Nephron (organoid): ENCODE data around the gene TNS3.

Experiments
- H3K27ac Mint-ChIP-seq, 3 experiments: 2 replicates each; pipeline ENCODE4 v1.8.0; 2020; ENCODE audit warnings: mixed read lengths in 3 of 3, mild to moderate bottlenecking in 2 of 3, moderate library complexity in 1 of 3
- H3K27me3 Mint-ChIP-seq: 2 replicates; pipeline ENCODE4 v1.8.0; 2021; ENCODE audit warnings: low read depth, mild to moderate bottlenecking, moderate library complexity, mixed read lengths
- H3K36me3 Mint-ChIP-seq: 2 replicates; pipeline ENCODE4 v1.8.0; 2020; ENCODE audit warnings: low read depth, mixed read lengths
- H3K4me1 Mint-ChIP-seq: 2 replicates; pipeline ENCODE4 v1.8.0; 2020; ENCODE audit warnings: mixed read lengths
- H3K4me3 Mint-ChIP-seq, 3 experiments: 2 replicates each; pipeline ENCODE4 v1.8.0; 2020; ENCODE audit warnings: mild to moderate bottlenecking in 3 of 3, mixed read lengths in 3 of 3, moderate library complexity in 2 of 3
- H3K9me3 Mint-ChIP-seq: 2 replicates; pipeline ENCODE4 v1.8.0; 2020; ENCODE audit warnings: mixed read lengths
- TF ChIP-seq, protein P1 (sequence below), 3 experiments: fragments of 200-600 bp; sonication (generic); IDR thresholded peaks; one replicate each; pipeline ENCODE4 v1.5.0; 2021; ENCODE audit warnings: antibody characterized with exemption in 3 of 3; ENCODE audit not compliant: unreplicated experiment in 3 of 3

The TNS3 gene

DNA sequence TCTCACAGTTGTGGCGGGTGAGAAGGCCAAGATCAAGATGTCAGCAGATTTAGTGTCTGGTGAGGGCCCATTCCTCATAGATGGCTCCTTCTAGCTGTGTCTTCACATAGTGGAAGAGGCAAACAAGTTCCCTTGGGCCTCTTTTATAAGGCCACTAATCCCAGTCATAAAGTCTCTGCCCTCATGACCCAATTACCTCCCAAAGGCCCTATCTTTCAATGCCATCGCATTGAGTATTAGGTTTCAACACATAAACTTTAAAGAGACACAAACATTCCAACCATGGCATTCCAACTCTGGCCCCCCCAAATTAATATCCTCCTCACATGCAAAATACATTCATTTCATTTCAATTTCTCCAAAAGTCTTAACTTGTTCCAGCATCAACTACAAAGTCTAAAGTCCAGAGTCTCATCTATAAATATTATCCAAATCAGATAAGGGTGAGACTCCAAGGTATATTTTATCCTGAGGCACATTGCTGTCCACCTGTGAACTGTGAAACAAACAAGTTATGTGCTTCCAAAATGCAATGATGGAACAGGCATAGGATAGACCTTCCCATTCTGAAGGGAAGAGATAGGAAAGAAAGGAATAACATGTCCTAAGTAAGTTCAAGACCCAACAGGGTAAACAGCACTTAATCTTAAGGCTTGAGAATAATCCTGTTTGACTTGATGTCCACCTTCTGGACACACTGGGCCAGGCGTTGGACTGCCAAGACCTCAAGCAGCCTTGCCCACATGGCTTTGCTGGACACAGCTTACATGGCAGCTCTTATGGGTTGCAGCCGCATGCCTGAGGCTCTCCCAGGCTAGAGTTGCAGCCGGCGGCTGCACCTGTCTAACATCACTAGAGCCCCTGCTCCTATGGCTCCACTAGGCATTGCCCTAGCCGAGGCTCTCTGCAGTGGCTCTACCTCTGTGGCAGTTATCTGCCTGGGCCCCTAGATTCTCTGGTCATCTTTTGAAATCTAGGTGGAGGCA is 312.8 kb downstream of the TNS3 start:
- Mint-ChIP-seq H3K4me1 (peaks cover 10% of the 10 kb centered on the region), H3K9me3 (peaks cover 29% of the 10 kb centered on the region), H3K27ac (no peak overlapping the region), H3K36me3 (peaks cover 44% of the 10 kb centered on the region), H3K27me3 (no peaks in the 10 kb centered on the region), H3K4me3 (no peak overlapping the region)
- TF ChIP-seq, protein P1, sequence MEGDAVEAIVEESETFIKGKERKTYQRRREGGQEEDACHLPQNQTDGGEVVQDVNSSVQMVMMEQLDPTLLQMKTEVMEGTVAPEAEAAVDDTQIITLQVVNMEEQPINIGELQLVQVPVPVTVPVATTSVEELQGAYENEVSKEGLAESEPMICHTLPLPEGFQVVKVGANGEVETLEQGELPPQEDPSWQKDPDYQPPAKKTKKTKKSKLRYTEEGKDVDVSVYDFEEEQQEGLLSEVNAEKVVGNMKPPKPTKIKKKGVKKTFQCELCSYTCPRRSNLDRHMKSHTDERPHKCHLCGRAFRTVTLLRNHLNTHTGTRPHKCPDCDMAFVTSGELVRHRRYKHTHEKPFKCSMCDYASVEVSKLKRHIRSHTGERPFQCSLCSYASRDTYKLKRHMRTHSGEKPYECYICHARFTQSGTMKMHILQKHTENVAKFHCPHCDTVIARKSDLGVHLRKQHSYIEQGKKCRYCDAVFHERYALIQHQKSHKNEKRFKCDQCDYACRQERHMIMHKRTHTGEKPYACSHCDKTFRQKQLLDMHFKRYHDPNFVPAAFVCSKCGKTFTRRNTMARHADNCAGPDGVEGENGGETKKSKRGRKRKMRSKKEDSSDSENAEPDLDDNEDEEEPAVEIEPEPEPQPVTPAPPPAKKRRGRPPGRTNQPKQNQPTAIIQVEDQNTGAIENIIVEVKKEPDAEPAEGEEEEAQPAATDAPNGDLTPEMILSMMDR (IDR thresholded peaks at IDR 0.05; ENCODE audit: unreplicated experiment in 3 of 3): no peak

DNA sequence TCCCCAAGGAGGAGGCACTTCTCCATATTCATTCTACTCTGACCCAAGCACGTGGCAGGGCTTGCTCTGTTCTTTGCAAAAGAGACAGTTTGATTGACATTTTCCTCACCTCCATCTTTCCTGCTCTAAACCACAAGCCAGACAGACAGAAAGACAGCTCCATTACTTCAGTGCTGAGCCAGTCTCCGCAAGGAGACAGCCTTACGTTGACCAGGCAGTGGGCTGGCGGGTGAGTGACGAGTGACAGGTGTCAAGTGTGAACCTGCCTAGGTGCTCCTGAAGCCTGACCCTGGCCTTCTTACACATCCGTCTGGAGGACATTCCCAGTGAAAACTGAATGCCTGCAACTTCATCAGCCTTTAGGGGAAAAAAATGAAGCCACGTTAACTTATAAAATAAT is 314.6 kb downstream of the TNS3 start:
- H3K9me3 Mint-ChIP-seq: peaks cover 25% of the 10 kb centered on the region
- peaks cover 10% of the 10 kb centered on the region for H3K4me1 Mint-ChIP-seq
- H3K36me3 Mint-ChIP-seq: peaks cover 34% of the 10 kb centered on the region
- no peak overlapping the region for H3K4me3 Mint-ChIP-seq
- H3K27ac Mint-ChIP-seq: peak overlapping the region in 1 of 3 experiments; percentile 95
- no peaks in the 10 kb centered on the region for H3K27me3 Mint-ChIP-seq
- TF ChIP-seq, protein P1 (IDR thresholded peaks at IDR 0.05; ENCODE audit: unreplicated experiment in 3 of 3): no peak

DNA sequence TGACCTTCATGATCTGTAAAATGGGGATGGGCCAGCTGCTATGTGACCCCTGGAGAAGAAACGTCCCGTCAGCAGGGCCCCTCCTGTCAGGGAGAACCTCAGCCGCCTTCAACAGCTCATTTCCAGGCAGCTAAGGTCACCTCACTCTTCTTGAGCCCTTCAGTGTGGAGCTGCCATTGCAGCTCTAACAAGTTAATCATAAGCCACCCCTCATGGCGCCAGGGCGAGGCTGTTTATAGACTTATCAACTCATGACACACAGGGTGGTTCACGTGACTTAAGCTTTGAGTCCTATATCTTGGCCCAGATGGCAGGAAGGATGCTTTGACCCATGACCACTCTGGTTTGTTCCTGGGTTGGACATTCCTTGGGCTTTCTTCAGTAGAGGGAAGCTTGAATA is 315.1 kb downstream of the TNS3 start:
- Mint-ChIP-seq H3K9me3 (peaks cover 21% of the 10 kb centered on the region), H3K4me1 (peaks cover 10% of the 10 kb centered on the region), H3K4me3 (no peak overlapping the region), H3K27ac (peak overlapping the region; percentile 37 to 95 (median 40)), H3K27me3 (no peaks in the 10 kb centered on the region), H3K36me3 (peaks cover 31% of the 10 kb centered on the region)
- TF ChIP-seq, protein P1 (IDR thresholded peaks at IDR 0.05; ENCODE audit: unreplicated experiment in 3 of 3): no peak

DNA sequence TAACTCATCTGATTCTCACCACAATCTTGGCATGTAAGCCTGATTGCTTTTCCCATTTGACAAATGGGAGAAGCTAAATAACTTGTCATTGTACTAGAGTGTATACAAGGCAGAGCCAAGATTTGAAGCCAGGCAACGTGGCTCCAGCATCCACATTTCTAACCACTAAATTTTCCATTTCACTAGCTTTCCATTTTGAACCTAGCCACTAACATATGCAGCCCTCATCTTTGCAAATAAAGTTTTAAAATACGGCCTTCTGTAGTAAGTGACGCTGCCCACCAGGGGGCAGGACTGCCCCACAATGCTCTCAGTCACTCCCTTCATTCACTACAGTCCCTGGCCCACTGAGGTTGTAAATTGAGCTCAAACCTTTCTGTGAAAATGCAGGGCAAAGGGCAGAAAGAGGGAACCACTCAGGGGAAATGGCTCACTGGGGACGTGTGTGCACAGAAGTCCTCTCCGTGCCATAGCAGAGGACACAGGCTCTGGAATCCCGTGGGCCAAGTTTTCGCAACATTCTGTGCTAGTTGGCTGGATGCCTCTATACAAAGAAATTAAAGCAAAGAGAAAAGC is 315.7 kb downstream of the TNS3 start:
- Mint-ChIP-seq H3K9me3 (peaks cover 16% of the 10 kb centered on the region), H3K27me3 (no peaks in the 10 kb centered on the region), H3K4me3 (no peak overlapping the region), H3K4me1 (peaks cover 10% of the 10 kb centered on the region), H3K27ac (peak overlapping the region; percentile 37 to 95 (median 40)), H3K36me3 (peaks cover 28% of the 10 kb centered on the region)
- TF ChIP-seq, protein P1 (IDR thresholded peaks at IDR 0.05; ENCODE audit: unreplicated experiment in 3 of 3): peak; percentile 85 to 93 (median 85)

DNA sequence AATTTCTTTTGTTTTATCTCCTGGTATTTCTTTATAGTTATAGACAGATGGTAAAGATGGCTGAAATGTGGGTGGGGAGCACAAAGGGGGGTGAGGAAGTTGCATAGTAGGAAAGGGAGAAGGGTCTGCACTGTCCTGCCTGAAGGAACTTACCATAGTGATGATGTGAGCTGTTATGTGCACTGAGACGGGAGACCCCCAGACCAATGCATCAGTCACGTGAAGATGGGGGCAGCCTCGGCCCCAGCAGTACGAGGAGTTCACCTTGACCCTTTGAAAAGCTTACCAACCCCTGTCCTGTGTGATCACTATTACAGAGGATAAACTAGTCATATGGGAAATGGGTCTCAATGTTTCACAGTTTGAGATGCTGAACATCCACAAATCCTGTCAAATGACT is 316.3 kb downstream of the TNS3 start:
- Mint-ChIP-seq H3K4me1 (peaks cover 10% of the 10 kb centered on the region), H3K4me3 (no peak overlapping the region), H3K36me3 (peaks cover 28% of the 10 kb centered on the region), H3K27ac (no peak overlapping the region), H3K9me3 (peaks cover 16% of the 10 kb centered on the region), H3K27me3 (no peaks in the 10 kb centered on the region)
- TF ChIP-seq, protein P1 (IDR thresholded peaks at IDR 0.05; ENCODE audit: unreplicated experiment in 3 of 3): no peak
